Brain microvascular endothelial cell (primary cell): ENCODE results near the gene NHSL2.

ENCODE experiments used
- DNase-seq: peaks from one replicate; pipeline ENCODE4 v3.0.0-alpha.2; 2020
- H3K27ac ChIP-seq: fragments of 250-450 bp; sonication (Bioruptor Pico); 2 replicates; pipeline ENCODE4 v1.5.1; 2020; ENCODE audit warnings: mild to moderate bottlenecking, moderate library complexity
- H3K27me3 ChIP-seq: fragments of 250-450 bp; sonication (Bioruptor Pico); replicated peaks from 2 replicates; pipeline ENCODE4 v1.5.1; 2020; ENCODE audit warnings: mild to moderate bottlenecking
- H3K36me3 ChIP-seq: fragments of 250-450 bp; sonication (Bioruptor Pico); replicated peaks from 2 replicates; pipeline ENCODE4 v1.5.1; 2020; ENCODE audit warnings: mild to moderate bottlenecking
- H3K4me3 ChIP-seq: 2 replicates; pipeline ENCODE4 v1.5.1; 2011; ENCODE audit warnings: low read depth, mild to moderate bottlenecking, control low read depth, low read length, moderate library complexity
- in situ Hi-C: cut with HindIII; loops from 2 replicates; pipeline ENCODE4 v1.10.0; 2017; ENCODE audit warnings: low sequenced_read_pairs, low pct_ligation_motif_present
- TF ChIP-seq, protein P1 (sequence below): IDR thresholded peaks from 2 replicates; pipeline ENCODE4 v1.5.1; 2011; ENCODE audit warnings: low read depth, mild to moderate bottlenecking, moderate library complexity, low read length, control low read depth, inconsistent platforms; ENCODE audit errors: missing control alignments

The NHSL2 gene

DNA sequence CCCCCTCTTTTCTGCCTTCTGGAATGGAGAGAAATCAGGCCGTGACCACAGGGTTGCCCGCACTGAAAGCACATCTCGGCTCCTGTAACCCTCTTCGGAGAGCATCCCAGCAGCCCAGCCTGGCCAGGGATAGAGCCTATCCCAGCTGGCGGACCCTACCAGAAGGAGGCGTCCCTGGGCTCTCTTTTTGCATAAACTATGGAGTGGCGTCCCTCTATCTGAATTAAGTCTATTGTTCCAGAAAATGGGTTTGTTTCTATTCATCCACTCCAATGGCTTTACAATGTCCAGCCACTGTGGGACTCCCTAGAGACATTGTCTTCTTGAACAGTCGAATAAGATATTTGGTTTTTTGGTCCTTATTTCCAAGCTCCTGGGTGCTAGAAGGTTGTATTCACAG lies 689 bp upstream of the NHSL2 start:
- TF ChIP-seq, protein P1, sequence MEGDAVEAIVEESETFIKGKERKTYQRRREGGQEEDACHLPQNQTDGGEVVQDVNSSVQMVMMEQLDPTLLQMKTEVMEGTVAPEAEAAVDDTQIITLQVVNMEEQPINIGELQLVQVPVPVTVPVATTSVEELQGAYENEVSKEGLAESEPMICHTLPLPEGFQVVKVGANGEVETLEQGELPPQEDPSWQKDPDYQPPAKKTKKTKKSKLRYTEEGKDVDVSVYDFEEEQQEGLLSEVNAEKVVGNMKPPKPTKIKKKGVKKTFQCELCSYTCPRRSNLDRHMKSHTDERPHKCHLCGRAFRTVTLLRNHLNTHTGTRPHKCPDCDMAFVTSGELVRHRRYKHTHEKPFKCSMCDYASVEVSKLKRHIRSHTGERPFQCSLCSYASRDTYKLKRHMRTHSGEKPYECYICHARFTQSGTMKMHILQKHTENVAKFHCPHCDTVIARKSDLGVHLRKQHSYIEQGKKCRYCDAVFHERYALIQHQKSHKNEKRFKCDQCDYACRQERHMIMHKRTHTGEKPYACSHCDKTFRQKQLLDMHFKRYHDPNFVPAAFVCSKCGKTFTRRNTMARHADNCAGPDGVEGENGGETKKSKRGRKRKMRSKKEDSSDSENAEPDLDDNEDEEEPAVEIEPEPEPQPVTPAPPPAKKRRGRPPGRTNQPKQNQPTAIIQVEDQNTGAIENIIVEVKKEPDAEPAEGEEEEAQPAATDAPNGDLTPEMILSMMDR: peak; percentile 66
- Histone ChIP-seq H3K27me3 (no peaks in the 10 kb centered on the region), H3K27ac (no peak overlapping the region), H3K4me3 (peak overlapping the region; percentile 53), H3K36me3 (no peaks in the 10 kb centered on the region)
- in situ Hi-C loops: no loop called here
- no peak for DNase-seq

DNA sequence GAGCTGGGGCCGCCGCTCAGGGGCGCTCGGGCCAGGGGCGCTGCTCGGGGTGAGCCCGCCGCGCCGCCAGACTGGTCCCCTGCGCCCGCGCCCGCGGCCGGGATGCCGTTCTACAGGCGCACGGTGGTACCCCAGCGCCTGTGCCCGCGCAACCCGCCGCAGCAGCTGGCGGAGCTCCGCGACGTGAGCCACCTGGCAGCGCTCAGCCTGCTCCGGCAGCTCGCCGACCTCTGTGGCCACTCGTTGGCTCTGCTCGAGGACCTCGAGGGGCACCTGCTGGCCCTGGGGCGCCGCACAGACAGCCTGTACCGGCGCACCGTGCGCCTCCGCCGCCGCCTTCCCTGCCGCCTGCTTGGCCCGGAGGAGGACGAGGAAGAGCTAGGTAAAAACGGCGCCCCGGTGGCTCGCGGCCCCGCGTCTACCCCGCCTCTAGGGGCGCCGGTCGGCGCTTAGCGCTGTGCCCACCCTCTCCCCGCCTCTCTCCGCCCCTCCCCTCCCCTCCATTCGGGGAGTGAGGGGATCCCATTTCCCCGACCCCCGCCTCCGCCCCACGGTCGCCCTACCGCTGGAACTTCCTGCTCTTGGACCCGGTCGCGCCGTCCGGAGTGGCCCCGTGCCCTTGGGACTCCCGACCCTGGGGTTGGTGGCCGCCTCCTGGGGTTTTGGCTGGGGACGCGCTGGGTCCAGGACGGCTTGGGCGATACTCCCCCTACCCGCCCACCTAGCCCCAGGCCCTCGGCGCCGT lies 513 bp downstream of the NHSL2 start:
- peak overlapping the region; percentile 53 for H3K4me3 ChIP-seq
- DNase-seq: no peak
- in situ Hi-C loops: no loop called here
- no peak overlapping the region for H3K27ac ChIP-seq
- TF ChIP-seq, protein P1: peak; percentile 45
- no peaks in the 10 kb centered on the region for H3K36me3 ChIP-seq
- no peaks in the 10 kb centered on the region for H3K27me3 ChIP-seq

DNA sequence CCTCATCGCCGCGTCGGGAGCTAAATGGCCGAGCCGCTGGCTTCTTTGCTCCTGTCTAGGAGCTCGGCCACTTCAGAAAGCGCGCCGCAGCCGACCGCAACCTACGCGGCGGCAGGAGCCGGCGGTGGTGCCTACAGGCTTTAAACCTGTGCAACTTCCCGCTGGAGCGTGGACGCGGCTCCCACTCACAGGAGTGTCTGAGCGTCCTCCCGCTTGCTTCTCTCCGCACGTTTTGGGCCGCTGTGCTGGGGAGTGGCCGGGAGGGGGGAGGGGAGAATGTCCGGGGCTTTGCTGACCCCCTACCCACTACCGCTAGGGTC lies 1.0 kb downstream of the NHSL2 start:
- no peaks in the 10 kb centered on the region for H3K27me3 ChIP-seq

DNA sequence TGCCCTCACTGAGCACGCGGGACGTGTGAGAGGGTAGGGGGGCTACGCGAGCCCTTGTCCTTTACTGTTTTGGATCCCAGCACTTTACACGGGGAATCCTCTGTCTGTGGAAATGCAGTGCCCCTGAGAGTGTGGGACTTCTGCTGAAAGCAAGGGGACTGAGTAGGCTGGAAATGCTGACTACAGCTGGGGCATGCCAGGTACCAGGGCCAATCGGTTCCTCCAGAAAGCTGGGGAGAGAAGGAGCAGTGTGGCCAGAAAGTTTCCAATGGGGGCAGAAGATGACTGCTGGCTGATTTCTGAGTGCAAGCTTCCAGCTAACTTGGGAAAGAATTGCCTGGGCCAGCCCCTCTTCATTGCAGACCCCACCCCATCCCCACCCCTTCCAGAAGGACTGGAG lies 1.5 kb downstream of the NHSL2 start:
- Histone ChIP-seq H3K27ac (no peak overlapping the region), H3K27me3 (no peaks in the 10 kb centered on the region), H3K36me3 (no peaks in the 10 kb centered on the region), H3K4me3 (peak overlapping the region; percentile 53)
- TF ChIP-seq, protein P1: no peak
- in situ Hi-C loops: no loop called here
- no peak for DNase-seq

More for the DNA sequence above, 1.0 kb downstream of the NHSL2 start:
- in situ Hi-C loops: no loop called here
- peak overlapping the region; percentile 53 for H3K4me3 ChIP-seq
- TF ChIP-seq, protein P1: no peak
- no peak for DNase-seq
- no peaks in the 10 kb centered on the region for H3K36me3 ChIP-seq
- H3K27ac ChIP-seq: no peak overlapping the region

DNA sequence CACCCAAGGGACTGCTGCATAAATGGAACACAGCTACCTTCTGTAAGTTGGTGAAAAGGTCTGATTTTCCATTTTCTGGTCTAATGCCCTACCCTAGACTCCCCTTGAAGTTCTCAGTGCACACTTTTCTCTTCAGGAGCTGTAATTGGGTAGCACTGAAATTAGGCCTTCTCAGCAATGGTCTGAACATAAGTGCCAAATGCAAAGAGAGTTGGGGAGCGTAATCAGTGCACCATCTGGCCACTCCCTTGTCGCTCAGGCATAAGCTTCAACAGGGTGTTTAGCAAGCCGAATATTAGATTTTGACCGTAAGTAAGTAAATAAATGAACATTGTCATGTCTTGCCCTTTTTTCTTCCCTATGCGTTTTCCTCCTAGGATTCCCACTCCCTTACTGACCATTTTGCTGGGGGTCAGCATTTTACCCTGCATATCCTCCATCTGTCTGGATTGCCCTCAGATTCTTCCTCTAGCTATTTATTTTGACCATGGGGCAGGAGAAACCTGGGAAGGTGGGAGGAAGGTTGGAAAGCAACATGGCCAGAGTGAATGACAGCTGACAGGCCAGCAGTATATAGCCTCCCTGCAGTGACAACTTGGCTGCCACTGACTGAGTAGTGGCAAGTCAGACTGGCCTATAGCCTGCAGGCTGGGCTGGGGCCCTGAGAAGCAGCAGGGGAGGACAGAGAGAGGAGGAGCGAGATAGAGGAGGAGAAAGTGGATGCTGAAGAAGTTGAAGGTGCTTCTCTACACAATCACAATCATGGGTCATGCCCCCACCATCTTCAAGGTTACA lies 2.7 kb downstream of the NHSL2 start:
- no peak for DNase-seq
- H3K4me3 ChIP-seq: no peak overlapping the region
- H3K27me3 ChIP-seq: no peaks in the 10 kb centered on the region
- in situ Hi-C loops: no loop called here
- H3K36me3 ChIP-seq: no peaks in the 10 kb centered on the region
- TF ChIP-seq, protein P1: no peak
- no peak overlapping the region for H3K27ac ChIP-seq
